ENCODE measurements around the gene TWSG1.

TWSG1 gene

DNA sequence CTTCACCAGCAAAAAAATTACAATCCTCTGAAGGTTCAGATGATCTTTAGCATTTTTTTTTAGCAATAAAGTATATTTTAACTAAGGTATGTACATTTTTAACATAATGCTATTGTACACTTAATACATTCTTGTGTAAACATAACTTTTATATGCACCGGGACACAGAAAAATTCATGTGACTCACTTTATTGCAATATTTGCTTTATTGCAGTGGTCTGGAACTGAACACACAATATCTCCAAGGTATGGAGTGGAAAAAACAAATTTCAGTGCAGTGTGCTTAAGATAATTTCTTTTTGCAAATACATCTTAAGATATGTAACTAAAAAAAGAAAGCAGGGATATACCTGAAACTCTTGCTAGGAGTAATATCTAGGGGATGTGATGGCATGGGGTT, 5.1 kb upstream of the TWSG1 start:
- TF ChIP-seq POLR2AphosphoS5 (IDR thresholded peaks at IDR 0.05; ENCODE audit: low read depth, low read length), result no peak

DNA sequence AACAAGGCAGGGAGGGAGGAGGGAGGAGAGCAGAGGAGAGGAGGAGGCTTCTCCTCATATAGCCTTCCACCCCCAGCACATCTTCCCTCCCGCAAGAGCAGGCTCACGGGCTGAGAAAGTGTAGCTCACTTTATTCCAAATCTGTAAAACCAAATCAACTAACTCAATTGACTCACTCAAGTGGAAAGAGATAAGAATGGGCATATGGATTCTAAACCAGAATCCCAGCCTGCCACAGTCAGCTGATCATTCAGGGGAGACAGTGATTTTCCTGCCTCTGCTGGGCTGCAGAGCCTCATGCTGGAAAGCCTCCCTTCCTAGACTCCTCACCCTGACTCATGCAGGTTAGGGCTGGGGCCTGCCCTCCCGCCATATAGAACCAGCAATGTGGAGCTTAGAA, 4.2 kb upstream of the TWSG1 start:
- no peak for TF ChIP-seq TAF1 (IDR thresholded peaks at IDR 0.05; ENCODE audit: borderline replicate concordance, insufficient read depth, low read length)
- TF ChIP-seq SIN3A (IDR thresholded peaks at IDR 0.05; ENCODE audit: borderline replicate concordance, insufficient read depth, low read length), result no peak
- no peak for TF ChIP-seq POLR2AphosphoS5 (IDR thresholded peaks at IDR 0.05; ENCODE audit: low read depth, low read length)
- no peak for TF ChIP-seq FOXP2 (optimal IDR thresholded peaks at IDR 0.05; ENCODE audit: borderline replicate concordance, extremely low read depth, extremely low read length, insufficient read depth)
- no peak for TF ChIP-seq REST (IDR thresholded peaks at IDR 0.05; ENCODE audit: insufficient read depth in 1 of 2, low read depth in 2 of 2, low read length in 2 of 2)

GRCh38 chr18:9333441-9334328, 888 bp upstream of the TWSG1 start:
- TF ChIP-seq TAF1 (IDR thresholded peaks at IDR 0.05; ENCODE audit: borderline replicate concordance, insufficient read depth, low read length) (no peak), REST (IDR thresholded peaks at IDR 0.05; ENCODE audit: insufficient read depth in 1 of 2, low read depth in 2 of 2, low read length in 2 of 2) (no peak), POLR2AphosphoS5 (IDR thresholded peaks at IDR 0.05; ENCODE audit: low read depth, low read length) (no peak), FOXP2 (optimal IDR thresholded peaks at IDR 0.05; ENCODE audit: borderline replicate concordance, extremely low read depth, extremely low read length, insufficient read depth) (no peak), SIN3A (IDR thresholded peaks at IDR 0.05; ENCODE audit: borderline replicate concordance, insufficient read depth, low read length) (no peak)

- TF ChIP-seq REST (IDR thresholded peaks at IDR 0.05; ENCODE audit: insufficient read depth in 1 of 2, low read depth in 2 of 2, low read length in 2 of 2) (no peak), SIN3A (IDR thresholded peaks at IDR 0.05; ENCODE audit: borderline replicate concordance, insufficient read depth, low read length) (no peak), FOXP2 (optimal IDR thresholded peaks at IDR 0.05; ENCODE audit: borderline replicate concordance, extremely low read depth, extremely low read length, insufficient read depth) (no peak), POLR2AphosphoS5 (IDR thresholded peaks at IDR 0.05; ENCODE audit: low read depth, low read length) (no peak), TAF1 (IDR thresholded peaks at IDR 0.05; ENCODE audit: borderline replicate concordance, insufficient read depth, low read length) (no peak)
Observed at GRCh38 chr18:9334973-9335696, 562 bp downstream of the TWSG1 start.

- TF ChIP-seq SIN3A (IDR thresholded peaks at IDR 0.05; ENCODE audit: borderline replicate concordance, insufficient read depth, low read length) (no peak), REST (IDR thresholded peaks at IDR 0.05; ENCODE audit: insufficient read depth in 1 of 2, low read depth in 2 of 2, low read length in 2 of 2) (no peak), TAF1 (IDR thresholded peaks at IDR 0.05; ENCODE audit: borderline replicate concordance, insufficient read depth, low read length) (no peak), FOXP2 (optimal IDR thresholded peaks at IDR 0.05; ENCODE audit: borderline replicate concordance, extremely low read depth, extremely low read length, insufficient read depth) (no peak), POLR2AphosphoS5 (IDR thresholded peaks at IDR 0.05; ENCODE audit: low read depth, low read length) (no peak)
Observed at GRCh38 chr18:9335697-9336045, 1.1 kb downstream of the TWSG1 start.
